ENCODE data around the gene FAM174B.

The FAM174B gene

GRCh38 chr15:92647467-92648163, 8.0 kb downstream of the FAM174B start:
- Histone ChIP-seq H3K9me3 (ENCODE audit: severe bottlenecking) (no peaks in the 10 kb centered on the region), H3K4me3 (ENCODE audit: low read depth, low read length) (no peak overlapping the region), H3K27me3 (ENCODE audit: insufficient read depth, low read depth, severe bottlenecking) (no peaks in the 10 kb centered on the region), H3K36me3 (peaks cover 22% of the 10 kb centered on the region), H3K27ac (peak overlapping the region; percentile 87)
- DNase-seq = no peak
- TF ChIP-seq CTCF (IDR thresholded peaks at IDR 0.05; ENCODE audit: low read depth, low read length) = no peak

DNA sequence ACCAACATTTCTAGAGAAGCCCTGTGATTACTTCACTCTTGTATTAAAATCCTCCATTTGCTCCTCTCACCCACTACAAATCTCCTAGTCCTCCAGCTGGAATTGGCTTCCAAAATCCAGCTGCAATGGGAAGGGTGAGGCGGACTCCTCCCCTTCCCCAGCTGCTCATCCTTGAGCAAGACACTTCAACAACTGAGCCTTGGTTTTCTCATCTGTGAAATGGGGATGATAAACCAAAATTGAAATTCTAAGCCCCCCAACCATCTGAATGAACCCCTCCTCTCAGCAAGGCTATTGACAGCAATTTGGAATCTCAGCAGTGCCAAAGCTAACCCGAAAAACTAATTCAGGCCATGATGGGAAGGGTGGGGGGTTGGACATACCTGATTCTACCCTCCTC, 9.4 kb downstream of the FAM174B start:
- DNase-seq = no peak
- H3K27ac ChIP-seq = peak overlapping the region; percentile 92
- H3K9me3 ChIP-seq (ENCODE audit: severe bottlenecking) = peaks cover 4% of the 10 kb centered on the region
- no peak overlapping the region for H3K4me3 ChIP-seq (ENCODE audit: low read depth, low read length)
- no peak for TF ChIP-seq CTCF (IDR thresholded peaks at IDR 0.05; ENCODE audit: low read depth, low read length)
- H3K36me3 ChIP-seq = peaks cover 8% of the 10 kb centered on the region
- no peaks in the 10 kb centered on the region for H3K27me3 ChIP-seq (ENCODE audit: insufficient read depth, low read depth, severe bottlenecking)

DNA sequence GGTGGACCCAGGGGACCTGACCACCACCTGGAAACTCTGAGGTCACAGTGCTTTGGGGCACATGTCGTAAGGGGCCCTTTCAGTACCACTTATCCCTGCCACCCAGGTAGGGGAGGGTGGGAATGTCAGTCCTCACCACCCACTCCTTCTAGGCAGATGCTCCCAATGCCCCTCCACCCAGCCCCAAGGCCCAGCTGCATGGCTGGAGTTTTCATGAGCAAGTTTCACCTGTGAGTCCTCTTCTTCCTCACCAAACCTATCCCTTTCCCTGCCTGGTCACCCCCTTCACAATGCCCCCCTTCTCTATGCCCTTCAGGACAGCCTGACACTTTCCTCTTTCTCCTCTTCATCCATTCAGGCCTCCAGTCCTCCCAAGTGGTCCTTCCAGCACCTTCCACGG, 9.8 kb downstream of the FAM174B start:
- no peak overlapping the region; the same call in 1 of the 2 replicates for H3K4me3 ChIP-seq (ENCODE audit: low read depth, low read length)
- H3K27ac ChIP-seq = peak overlapping the region; percentile 92
- no peaks in the 10 kb centered on the region for H3K27me3 ChIP-seq (ENCODE audit: insufficient read depth, low read depth, severe bottlenecking)
- DNase-seq = no peak
- H3K36me3 ChIP-seq = peaks cover 3% of the 10 kb centered on the region
- TF ChIP-seq CTCF (IDR thresholded peaks at IDR 0.05; ENCODE audit: low read depth, low read length) = no peak
- peaks cover 6% of the 10 kb centered on the region for H3K9me3 ChIP-seq (ENCODE audit: severe bottlenecking)

- H3K4me3 ChIP-seq (ENCODE audit: low read depth, low read length) = no peak overlapping the region; the same call in 1 of the 2 replicates
- peaks cover 8% of the 10 kb centered on the region for H3K9me3 ChIP-seq (ENCODE audit: severe bottlenecking)
- H3K27me3 ChIP-seq (ENCODE audit: insufficient read depth, low read depth, severe bottlenecking) = no peaks in the 10 kb centered on the region
- peak overlapping the region; percentile 92 for H3K27ac ChIP-seq
- DNase-seq = peak; percentile 75
- H3K36me3 ChIP-seq = peaks cover 2% of the 10 kb centered on the region
- TF ChIP-seq CTCF (IDR thresholded peaks at IDR 0.05; ENCODE audit: low read depth, low read length) = no peak
Measured at GRCh38 chr15:92645051-92645631, 10.4 kb downstream of the FAM174B start.

- no peaks in the 10 kb centered on the region for H3K27me3 ChIP-seq (ENCODE audit: insufficient read depth, low read depth, severe bottlenecking)
- TF ChIP-seq CTCF (IDR thresholded peaks at IDR 0.05; ENCODE audit: low read depth, low read length) = no peak
- H3K36me3 ChIP-seq = peaks cover 2% of the 10 kb centered on the region
- H3K4me3 ChIP-seq (ENCODE audit: low read depth, low read length) = no peak overlapping the region
- H3K9me3 ChIP-seq (ENCODE audit: severe bottlenecking) = peaks cover 12% of the 10 kb centered on the region
- H3K27ac ChIP-seq = peak overlapping the region; percentile 92
- DNase-seq = no peak
Measured at GRCh38 chr15:92643849-92644815, 11.4 kb downstream of the FAM174B start.

Measured in WERI-Rb-1 (cell line).